Gastrocnemius medialis (tissue), 4 donors: ENCODE data around the gene PDIA5.

Source experiments
- POLR2A ChIP-seq, 2 donors: fragments of 450-650 bp; IDR thresholded peaks; one replicate each; pipeline ENCODE4 v1.6.1; 2017; ENCODE audit warnings: antibody characterized with exemption in 2 of 2, mild to moderate bottlenecking in 2 of 2, moderate library complexity in 2 of 2
- TF ChIP-seq, protein P1 (sequence below), 5 experiments: fragments of 450-650 bp in 3 of 5; fragments of 200-600 bp in 2 of 5; sonication (generic) in 2 of 5; IDR thresholded peaks in 4 of 5; conservative IDR thresholded peaks in 1 of 5; 1 replicate in 4 of 5; 2 replicates in 1 of 5; pipeline ENCODE4 v1.5.1; 2016 to 2019; ENCODE audit warnings: antibody characterized with exemption in 5 of 5, mild to moderate bottlenecking in 3 of 5, moderate library complexity in 3 of 5

DNA sequence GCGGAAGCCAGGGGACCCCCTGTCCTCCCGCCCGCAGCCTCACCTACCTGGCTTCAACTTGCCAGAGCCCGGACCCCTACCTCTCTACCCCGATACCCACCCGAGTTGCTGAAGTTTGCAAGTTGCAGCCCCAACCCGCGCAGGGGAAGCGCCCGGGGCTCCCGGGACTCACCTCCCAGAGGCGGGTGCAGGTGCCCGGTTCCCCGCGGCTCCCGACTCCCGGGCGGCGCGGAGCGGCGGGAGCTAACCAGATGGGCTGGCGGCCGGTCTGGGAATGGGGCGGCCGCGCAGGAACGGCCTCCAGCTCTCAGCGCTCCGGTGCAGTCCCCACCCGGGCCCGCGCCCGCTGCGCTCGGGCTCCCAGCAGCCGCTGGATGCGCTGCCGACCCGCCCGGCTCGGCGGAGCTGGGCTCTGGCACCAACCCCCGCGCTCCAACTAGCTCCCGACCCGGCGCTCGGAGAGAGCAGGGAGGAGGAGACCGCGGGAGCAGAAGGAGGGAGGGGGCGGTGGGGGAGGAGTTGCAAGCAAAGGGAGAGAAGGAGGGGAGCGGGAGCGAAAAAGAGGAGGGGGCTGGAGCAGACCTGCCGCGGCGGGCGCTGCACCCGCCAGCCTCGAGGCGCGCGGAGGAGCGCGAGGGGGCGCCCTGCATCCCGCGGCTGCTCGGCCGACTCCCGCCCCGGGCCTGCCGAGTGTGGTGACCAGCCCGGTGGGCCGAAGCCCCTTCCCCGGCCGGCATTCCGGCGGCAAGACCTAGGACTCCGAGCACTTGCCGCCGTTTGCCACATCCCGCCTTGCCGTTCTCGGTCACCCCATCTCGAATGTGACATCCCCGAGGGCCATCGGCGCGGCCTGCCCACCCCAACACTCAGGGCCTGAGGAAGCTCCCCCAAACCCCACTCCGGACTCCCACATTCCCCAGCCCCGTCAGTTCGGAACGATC lies 39.3 kb upstream of the PDIA5 start, which contains the start of gene SEMA5B:
- no peak for TF ChIP-seq POLR2A (IDR thresholded peaks at IDR 0.05)
- TF ChIP-seq, protein P1, sequence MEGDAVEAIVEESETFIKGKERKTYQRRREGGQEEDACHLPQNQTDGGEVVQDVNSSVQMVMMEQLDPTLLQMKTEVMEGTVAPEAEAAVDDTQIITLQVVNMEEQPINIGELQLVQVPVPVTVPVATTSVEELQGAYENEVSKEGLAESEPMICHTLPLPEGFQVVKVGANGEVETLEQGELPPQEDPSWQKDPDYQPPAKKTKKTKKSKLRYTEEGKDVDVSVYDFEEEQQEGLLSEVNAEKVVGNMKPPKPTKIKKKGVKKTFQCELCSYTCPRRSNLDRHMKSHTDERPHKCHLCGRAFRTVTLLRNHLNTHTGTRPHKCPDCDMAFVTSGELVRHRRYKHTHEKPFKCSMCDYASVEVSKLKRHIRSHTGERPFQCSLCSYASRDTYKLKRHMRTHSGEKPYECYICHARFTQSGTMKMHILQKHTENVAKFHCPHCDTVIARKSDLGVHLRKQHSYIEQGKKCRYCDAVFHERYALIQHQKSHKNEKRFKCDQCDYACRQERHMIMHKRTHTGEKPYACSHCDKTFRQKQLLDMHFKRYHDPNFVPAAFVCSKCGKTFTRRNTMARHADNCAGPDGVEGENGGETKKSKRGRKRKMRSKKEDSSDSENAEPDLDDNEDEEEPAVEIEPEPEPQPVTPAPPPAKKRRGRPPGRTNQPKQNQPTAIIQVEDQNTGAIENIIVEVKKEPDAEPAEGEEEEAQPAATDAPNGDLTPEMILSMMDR (IDR thresholded peaks at IDR 0.05 in 4 of 5, conservative IDR thresholded peaks at IDR 0.05 in 1 of 5): peak in 1 of 5 experiments; percentile 35
